A549 (cell line): ENCODE results near the gene TBC1D22A. TPM values are rescaled to one million over a fixed set of nuclear protein-coding genes. Genes with fewer than 3 reads are reported as not detected.

Source experiments
- ATAC-seq, 2 experiments: fragments of 200-7000 bp in 1 of 2; fragments of >200 bp in 1 of 2; cut with Nextera tagmentation in 1 of 2; cut with Tn5 transposase in 1 of 2; 3 replicates each; pipeline versions ENCODE4 v1.8.0 to v1.9.1; 2018 to 2020; ENCODE audit warnings: mild to moderate bottlenecking in 1 of 2, moderate library complexity in 1 of 2
- CTCF ChIA-PET: fragments of 300-600 bp; sonication (Branson Sonifier 250); formaldehyde crosslinking; extraction: SDS; loops from one replicate; lab custom pipeline; 2021; ENCODE audit warnings: antibody characterized with exemption, inconsistent platforms; lab: Yijun Ruan, JAX
- POLR2A ChIA-PET: fragments of 350-600 bp; formaldehyde crosslinking; extraction: SDS; loops from one replicate; lab custom pipeline; 2021; ENCODE audit warnings: antibody characterized with exemption, inconsistent platforms; lab: Yijun Ruan, JAX
- DNase-seq, 2 experiments: peaks; one replicate each; pipeline versions ENCODE4 v3.0.0 to v3.0.0-alpha.2; 2011 to 2016; ENCODE audit warnings: low read depth in 1 of 2, low spot score in 1 of 2
- FAIRE-seq: peaks from 2 replicates; lab custom pipeline; 2011; peaks lifted over from hg19 to GRCh38; lab: Jason Lieb, UNC
- H3K27ac ChIP-seq, 2 experiments: fragments of >200 bp; sonication (Bioruptor Twin); formaldehyde crosslinking; 3 replicates each; pipeline ENCODE4 v1.5.1; 2016 to 2017
- H3K4me1 ChIP-seq: fragments of >200 bp; sonication (Bioruptor Twin); formaldehyde crosslinking; 3 replicates; pipeline ENCODE4 v1.6.1; 2016
- H3K4me2 ChIP-seq: fragments of >200 bp; sonication (Bioruptor Twin); formaldehyde crosslinking; 3 replicates; pipeline ENCODE4 v1.6.1; 2016
- H3K4me3 ChIP-seq: fragments of >200 bp; sonication (Bioruptor Twin); formaldehyde crosslinking; 3 replicates; pipeline ENCODE4 v1.5.1; 2016
- H3K9me3 ChIP-seq: fragments of >200 bp; sonication (Bioruptor Twin); formaldehyde crosslinking; 3 replicates; pipeline ENCODE4 v1.6.1; 2016
- BHLHE40 ChIP-seq: IDR thresholded peaks from 2 replicates; pipeline ENCODE4 v1.6.1; 2012; ENCODE audit warnings: low read depth, low read length, inconsistent platforms
- CBX2 ChIP-seq: fragments of 200-600 bp; sonication (generic); IDR thresholded peaks from 2 replicates; pipeline ENCODE4 v1.6.1; 2016; ENCODE audit warnings: low read depth, mild to moderate bottlenecking, borderline replicate concordance
- CBX8 ChIP-seq: fragments of 200-600 bp; sonication (generic); IDR thresholded peaks from 2 replicates; pipeline ENCODE4 v1.6.1; 2016
- CEBPB ChIP-seq, 2 experiments: fragments of >200 bp in 1 of 2; sonication (Bioruptor Twin) in 1 of 2; formaldehyde crosslinking in 1 of 2; IDR thresholded peaks; 2 replicates each; pipeline ENCODE4 v1.6.1; 2012 to 2016
- CHD2 ChIP-seq: fragments of 150-350 bp; IDR thresholded peaks from 2 replicates; pipeline ENCODE4 v1.6.1; 2014; ENCODE audit warnings: low read length; ENCODE audit not compliant: partially characterized antibody
- CTCF ChIP-seq: fragments of >200 bp; sonication (Bioruptor Twin); formaldehyde crosslinking; IDR thresholded peaks from 3 replicates; pipeline ENCODE4 v1.5.1; 2016
- EHF ChIP-seq: fragments of 250-450 bp; sonication (Bioruptor Pico); IDR thresholded peaks from 2 replicates; pipeline ENCODE4 v1.5.0; 2020; ENCODE audit warnings: mild to moderate bottlenecking
- FOSL2 ChIP-seq, 2 experiments: fragments of 450-650 bp in 1 of 2; fragments of >200 bp in 1 of 2; sonication (Bioruptor Twin) in 1 of 2; formaldehyde crosslinking; IDR thresholded peaks; 2 replicates each; pipeline versions ENCODE4 v1.5.0 to v1.6.1; 2016 to 2020; ENCODE audit warnings: mild to moderate bottlenecking in 1 of 2, moderate library complexity in 1 of 2
- HES2 ChIP-seq: fragments of >200 bp; sonication (Bioruptor Twin); formaldehyde crosslinking; IDR thresholded peaks from 2 replicates; pipeline ENCODE4 v1.6.1; 2016
- HEYL ChIP-seq: fragments of 250-450 bp; sonication (Bioruptor Pico); IDR thresholded peaks from 2 replicates; pipeline ENCODE4 v1.8.0; 2021; ENCODE audit warnings: mild to moderate bottlenecking, moderate library complexity
- HOXA7 ChIP-seq: fragments of 250-450 bp; sonication (Bioruptor Pico); IDR thresholded peaks from 2 replicates; pipeline ENCODE4 v1.5.0; 2020; ENCODE audit warnings: mild to moderate bottlenecking, moderate library complexity
- HOXB5 ChIP-seq: fragments of 250-450 bp; sonication (Bioruptor Pico); IDR thresholded peaks from 2 replicates; pipeline ENCODE4 v1.5.0; 2020; ENCODE audit warnings: mild to moderate bottlenecking, moderate library complexity
- KDM5A ChIP-seq: fragments of 200-600 bp; sonication (generic); IDR thresholded peaks from 2 replicates; pipeline ENCODE4 v1.6.1; 2016; ENCODE audit warnings: antibody characterized with exemption, mild to moderate bottlenecking
- MAFK ChIP-seq: fragments of 450-650 bp; IDR thresholded peaks from 2 replicates; pipeline ENCODE4 v1.6.1; 2014; ENCODE audit not compliant: partially characterized antibody
- MAX ChIP-seq: IDR thresholded peaks from 2 replicates; pipeline ENCODE4 v1.6.1; 2012
- NFE2L2 ChIP-seq: fragments of 150-350 bp; conservative IDR thresholded peaks from 2 replicates; pipeline ENCODE4 v1.6.1; 2014; ENCODE audit warnings: low read length
- NPAS2 ChIP-seq: fragments of 250-450 bp; sonication (Bioruptor Pico); IDR thresholded peaks from 2 replicates; pipeline ENCODE4 v1.8.0; 2022; ENCODE audit warnings: mild to moderate bottlenecking, moderate library complexity, borderline replicate concordance
- PBX3 ChIP-seq: IDR thresholded peaks from 2 replicates; pipeline ENCODE4 v1.6.1; 2012
- PHF8 ChIP-seq: fragments of 200-600 bp; sonication (generic); IDR thresholded peaks from 2 replicates; pipeline ENCODE4 v1.6.1; 2016; ENCODE audit warnings: low read depth, mild to moderate bottlenecking, antibody characterized with exemption, moderate library complexity, borderline replicate concordance
- POLR2AphosphoS2 ChIP-seq: conservative IDR thresholded peaks from 2 replicates; pipeline ENCODE4 v1.6.1; 2012; ENCODE audit warnings: low read length, improper control_type of control experiment, inconsistent platforms
- RCOR1 ChIP-seq: fragments of 150-350 bp; IDR thresholded peaks from 2 replicates; pipeline ENCODE4 v1.6.1; 2014; ENCODE audit warnings: antibody characterized with exemption, low read length, low read depth
- REST ChIP-seq: fragments of 200-600 bp; sonication (generic); IDR thresholded peaks from 2 replicates; pipeline ENCODE4 v1.6.1; 2016; ENCODE audit warnings: antibody characterized with exemption, mild to moderate bottlenecking, moderate library complexity
- RNF2 ChIP-seq: fragments of 200-600 bp; sonication (generic); IDR thresholded peaks from 2 replicates; pipeline ENCODE4 v1.6.1; 2016; ENCODE audit warnings: low read depth, mild to moderate bottlenecking, antibody characterized with exemption, moderate library complexity, borderline replicate concordance
- SREBF2 ChIP-seq: fragments of 450-650 bp; IDR thresholded peaks from 2 replicates; pipeline ENCODE4 v1.6.1; 2014; ENCODE audit warnings: mild to moderate bottlenecking, moderate library complexity
- TP53 ChIP-seq: fragments of 250-450 bp; sonication (Bioruptor Pico); IDR thresholded peaks from 2 replicates; pipeline ENCODE4 v1.5.0; 2021; ENCODE audit warnings: mild to moderate bottlenecking, moderate library complexity
- ZFP36 ChIP-seq: fragments of 450-650 bp; IDR thresholded peaks from 2 replicates; pipeline ENCODE4 v1.6.1; 2014; ENCODE audit warnings: borderline replicate concordance; ENCODE audit not compliant: partially characterized antibody
- WGBS: methylation state at CpG from one replicate; pipeline ENCODE4 v1.1.6; 2017; ENCODE audit errors: missing lambda C conversion rate; 5-methylcytosine and 5-hydroxymethylcytosine counted together
- polyA plus RNA-seq, 4 experiments: library from polyadenylated mRNA; depleted of rRNA in 3 of 4; stranded (reverse); fragments of >200 nt; fragmentation: RNase III in 1 of 4; extraction: RNeasy Plus Mini Kit Qiagen cat#74134 plus additional on column Dnase treatment in 1 of 4; gene quantifications; 2 replicates in 3 of 4; 3 replicates in 1 of 4; pipeline ENCODE4 v1.2.3, GENCODE V29; 2011 to 2017

The TBC1D22A gene
- polyA plus RNA-seq, 2 of the 4 experiments (the other 2 are of a cell fraction) = 8.9 to 10.8 TPM

GRCh38 chr22:46851941-46852340, 89.5 kb downstream of the TBC1D22A start:
- Histone ChIP-seq H3K27ac (no peak overlapping the region), H3K4me1 (no peaks in the 10 kb centered on the region), H3K4me3 (no peak overlapping the region), H3K4me2 (no peak overlapping the region), H3K9me3 (no peaks in the 10 kb centered on the region)
- 100% methylated on average over 3 of the region's 9 CpGs for WGBS
- DNase-seq (no peak), FAIRE-seq (no peak), ATAC-seq (no peak)
- no peak for TF ChIP-seq SREBF2
- no peak for TF ChIP-seq HOXB5 (CRISPR knock-in tag)
- TF ChIP-seq HES2 = no peak
- TF ChIP-seq CBX2 = no peak
- no peak for TF ChIP-seq FOSL2 (IDR thresholded peaks at IDR 0.05)
- no peak for TF ChIP-seq FOSL2 (CRISPR knock-in tag; IDR thresholded peaks at IDR 0.05)
- TF ChIP-seq POLR2AphosphoS2 = no peak
- TF ChIP-seq CTCF = no peak
- no peak for TF ChIP-seq KDM5A
- TF ChIP-seq MAFK = no peak
- no peak for TF ChIP-seq CEBPB (IDR thresholded peaks at IDR 0.05)
- TF ChIP-seq RNF2 = no peak
- no peak for TF ChIP-seq REST
- TF ChIP-seq TP53 (CRISPR knock-in tag) = no peak
- CTCF ChIA-PET = interaction anchor here (1.1 to 1.3 kb wide), 3 partner anchors 10 to 49 kb away, joined by 3 to 4 read pairs (median 3); no protein-coding TSS in a partner anchor
- POLR2A ChIA-PET = no interaction called here

GRCh38 chr22:46852771-46853170, 90.3 kb downstream of the TBC1D22A start:
- Histone ChIP-seq H3K9me3 (no peaks in the 10 kb centered on the region), H3K27ac (no peak overlapping the region), H3K4me1 (no peaks in the 10 kb centered on the region), H3K4me2 (no peak overlapping the region), H3K4me3 (no peak overlapping the region)
- WGBS = 99% methylated on average over 14 of the region's 14 CpGs
- no peak for ATAC-seq
- DNase-seq = no peak
- ChIA-PET CTCF (interaction anchor here (1.2 kb wide), 1 partner anchor 10 kb away, joined by 4 read pairs; no protein-coding TSS in a partner anchor), POLR2A (no interaction called here)
- FAIRE-seq = no peak
- no peak for TF ChIP-seq CHD2

- Histone ChIP-seq H3K27ac (no peak overlapping the region), H3K4me3 (no peak overlapping the region), H3K9me3 (no peaks in the 10 kb centered on the region), H3K4me1 (no peaks in the 10 kb centered on the region), H3K4me2 (no peak overlapping the region)
- ATAC-seq = no peak
- 87% methylated on average over 15 of the region's 16 CpGs for WGBS
- no peak for DNase-seq
- TF ChIP-seq NPAS2 (CRISPR knock-in tag) (no peak), NFE2L2 (no peak), BHLHE40 (no peak), RNF2 (no peak), MAX (no peak), ZFP36 (no peak), CEBPB (IDR thresholded peaks at IDR 0.05) (no peak), CBX8 (no peak), EHF (CRISPR knock-in tag) (no peak), PHF8 (no peak), HEYL (CRISPR knock-in tag) (no peak), PBX3 (no peak), RCOR1 (no peak), HOXA7 (CRISPR knock-in tag) (no peak)
- ChIA-PET POLR2A (no interaction called here), CTCF (no interaction called here)
- no peak for FAIRE-seq
These were observed 90.7 kb downstream of the TBC1D22A start for GRCh38 chr22:46853191-46853590.
